Amygdala (tissue), 56 donors: ENCODE results near the gene TRAPPC1.
"Not testable (repeated sequence)": the region's sequence is repeated elsewhere in the genome, so short reads cannot be mapped to it uniquely, and the experiment has no call there.

Experiments
- DNase-seq, 56 donors: peaks; one replicate each; lab custom pipeline; 2025; lab: John Stamatoyannopoulos, UW

Gene TRAPPC1, protein sequence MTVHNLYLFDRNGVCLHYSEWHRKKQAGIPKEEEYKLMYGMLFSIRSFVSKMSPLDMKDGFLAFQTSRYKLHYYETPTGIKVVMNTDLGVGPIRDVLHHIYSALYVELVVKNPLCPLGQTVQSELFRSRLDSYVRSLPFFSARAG

GRCh38 chr17:7931709-7932482 is at the start of gene TRAPPC1, which contains the start of gene CNTROB:
TRAPPC1 (minus strand) TSS chr17:7931946; CDS start chr17:7931829, 117 bp downstream.
CNTROB (plus strand) TSS chr17:7932206; CDS start chr17:7933080, 874 bp downstream.
- DNase-seq: peak; percentile 94 to 100 (median 99)

- no peak for DNase-seq
These were observed 46.1 kb upstream of the TRAPPC1 start for GRCh38 chr17:7977805-7978204.

DNA sequence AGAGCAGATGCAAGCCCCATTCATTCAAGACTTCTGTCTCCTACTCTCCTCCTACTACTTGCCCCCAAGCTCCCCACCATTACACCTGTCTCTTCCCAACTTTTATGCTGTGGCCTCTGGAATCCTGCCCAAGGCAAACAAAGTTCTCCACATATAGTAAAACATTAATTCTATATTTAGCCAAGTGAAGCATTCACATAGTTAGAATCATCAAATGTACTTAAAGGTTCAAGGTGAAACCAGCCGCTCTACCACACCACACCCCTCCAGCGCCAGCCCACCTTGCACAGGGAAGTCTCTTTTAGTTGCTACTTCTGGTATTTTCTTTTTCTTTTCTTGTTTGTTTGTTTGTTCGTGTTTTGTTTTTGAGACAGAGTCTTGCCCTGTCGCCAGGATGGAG is 45.3 kb upstream of the TRAPPC1 start:
- no peak for DNase-seq

- DNase-seq: no peak
These were observed 42.9 kb upstream of the TRAPPC1 start for GRCh38 chr17:7974638-7975131.

- no peak for DNase-seq
These were observed 40.5 kb upstream of the TRAPPC1 start for GRCh38 chr17:7972131-7972785.

- DNase-seq: no peak
These were observed 39.9 kb upstream of the TRAPPC1 start for GRCh38 chr17:7971651-7972050.

DNA sequence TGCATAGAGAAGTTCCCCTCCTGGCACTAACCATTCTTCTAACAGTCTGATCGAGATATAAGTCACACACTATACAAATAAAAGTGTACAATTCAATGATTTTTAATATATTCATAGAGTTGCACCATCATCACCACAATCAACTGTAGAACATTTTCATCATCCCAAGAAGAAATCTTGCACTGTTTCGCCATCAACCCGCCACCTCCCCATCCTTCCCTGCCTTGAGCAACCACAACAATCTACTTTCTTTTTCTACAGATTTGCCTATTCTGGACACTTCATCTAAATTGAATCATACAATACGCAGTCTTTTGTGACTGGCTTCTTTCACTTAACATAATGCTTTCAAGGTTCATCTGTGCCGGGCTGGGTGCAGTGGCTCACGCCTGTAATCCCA is 37.7 kb upstream of the TRAPPC1 start:
- DNase-seq: no peak

DNA sequence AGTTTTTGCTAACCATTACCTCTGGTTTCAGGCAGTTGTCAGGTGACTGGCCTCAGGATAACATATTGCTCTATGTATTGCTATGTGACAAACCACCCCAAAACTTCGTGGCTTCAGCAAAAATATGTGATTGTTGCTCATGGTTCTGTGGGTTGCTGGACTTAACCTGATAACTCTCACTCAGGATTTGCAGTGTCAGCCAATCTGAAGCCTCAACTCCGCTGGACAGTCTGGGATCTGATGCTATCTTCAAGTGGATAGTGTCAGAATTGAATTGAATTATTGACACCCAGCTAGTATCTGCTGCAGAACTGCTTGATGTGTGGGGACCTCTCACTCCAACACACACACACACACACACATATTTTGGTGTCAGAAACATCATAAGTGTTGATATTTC is 36.0 kb upstream of the TRAPPC1 start:
- DNase-seq: no peak

DNA sequence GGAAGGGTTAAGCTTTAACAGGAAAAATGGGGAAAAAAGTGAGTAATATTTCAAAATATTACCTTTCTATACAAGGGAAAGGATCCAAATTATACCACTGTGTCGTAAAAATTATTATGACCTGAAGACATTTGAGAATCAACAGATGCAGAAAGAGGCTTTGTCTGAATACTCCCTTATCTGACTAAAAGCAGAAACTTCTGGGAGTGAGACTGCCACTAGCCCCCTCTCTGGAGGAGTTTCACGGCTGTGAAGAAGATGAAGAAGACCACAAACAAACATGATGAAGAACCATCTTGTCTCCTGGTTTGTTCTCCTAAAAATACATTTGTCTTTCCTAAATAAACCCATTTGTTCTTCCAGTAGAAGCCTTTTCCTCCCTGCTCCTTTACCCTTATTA is 29.7 kb upstream of the TRAPPC1 start:
- DNase-seq: no peak

- DNase-seq: no peak
These were observed 27.9 kb upstream of the TRAPPC1 start for GRCh38 chr17:7959503-7960253.

DNA sequence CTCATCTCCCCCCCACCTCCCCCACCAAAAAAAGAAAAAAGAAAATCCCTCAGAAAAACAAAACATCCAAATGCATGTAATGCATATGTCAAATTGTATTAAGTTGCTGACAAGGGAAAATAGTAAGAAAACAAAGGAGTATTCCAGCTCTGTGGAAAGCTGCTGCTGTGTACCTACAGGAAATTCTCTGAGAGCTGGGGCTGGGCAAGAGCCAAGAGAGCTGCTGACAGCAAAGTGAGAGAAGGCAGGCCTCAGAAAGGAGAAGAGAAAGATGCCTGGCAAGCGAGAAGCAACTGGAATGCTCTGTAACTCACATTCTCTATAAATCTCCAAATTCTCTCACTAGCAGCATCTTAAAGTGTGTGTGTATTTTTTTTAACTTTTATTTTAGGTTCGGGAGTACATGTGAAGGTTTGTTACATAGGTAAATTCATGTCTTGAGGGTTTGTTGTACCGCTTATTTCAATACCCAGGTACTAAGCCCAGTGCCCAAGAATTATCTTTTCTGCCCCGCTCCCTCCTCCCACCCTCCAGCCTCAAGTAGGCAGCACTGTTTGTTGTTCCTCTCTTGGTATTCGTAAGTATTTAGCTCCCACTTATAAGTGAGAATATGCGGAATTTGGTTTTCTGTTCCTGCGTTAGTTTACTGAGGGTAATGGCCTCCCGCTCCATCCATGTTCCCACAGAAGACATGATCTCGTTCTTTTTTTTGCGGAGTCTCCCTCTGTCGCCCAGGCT is 24.7 kb upstream of the TRAPPC1 start:
- DNase-seq: peak in 3 of 56 donors; percentile 2 to 14 (median 6)

GRCh38 chr17:7955414-7956227 is 23.9 kb upstream of the TRAPPC1 start:
- no peak for DNase-seq

- not testable (repeated sequence) for DNase-seq
These were observed 21.5 kb upstream of the TRAPPC1 start for GRCh38 chr17:7953266-7953665.

GRCh38 chr17:7951143-7951792 is 19.5 kb upstream of the TRAPPC1 start:
- DNase-seq: no peak

- no peak for DNase-seq
These were observed 18.8 kb upstream of the TRAPPC1 start for GRCh38 chr17:7950578-7950977.

GRCh38 chr17:7947651-7948050 is 15.9 kb upstream of the TRAPPC1 start:
- no peak for DNase-seq

- no peak for DNase-seq
These were observed 14.7 kb upstream of the TRAPPC1 start for GRCh38 chr17:7946441-7946840.

GRCh38 chr17:7945651-7946050 is 13.9 kb upstream of the TRAPPC1 start:
- no peak for DNase-seq

- no peak for DNase-seq
These were observed 12.6 kb upstream of the TRAPPC1 start for GRCh38 chr17:7944326-7944725.
